K562 (cell line): ENCODE data around the gene ITGAX.

ENCODE experiments used
- IRF2 ChIP-seq: sonication (generic); formaldehyde crosslinking; IDR thresholded peaks from 2 replicates; pipeline ENCODE4 v1.8.1; 2022; ENCODE audit warnings: mild to moderate bottlenecking, missing genetic modification reagents
- IRF9 ChIP-seq: fragments of 450-650 bp; IDR thresholded peaks from 2 replicates; pipeline ENCODE4 v1.6.1; 2016; ENCODE audit warnings: missing biosample characterization, missing genetic modification characterization
- MYBL2 ChIP-seq, 2 experiments: fragments of 450-650 bp in 1 of 2; sonication (generic) in 1 of 2; formaldehyde crosslinking in 1 of 2; IDR thresholded peaks; 2 replicates each; pipeline versions ENCODE4 v1.6.1 to v1.8.1; 2017 to 2022; ENCODE audit warnings: borderline replicate concordance in 1 of 2, inconsistent platforms in 1 of 2, low read depth in 1 of 2, mild to moderate bottlenecking in 1 of 2, missing genetic modification reagents in 1 of 2, moderate library complexity in 1 of 2
- POLR2A ChIP-seq: fragments of 450-650 bp; conservative IDR thresholded peaks from 2 replicates; pipeline ENCODE4 v1.6.1; 2016
- TAF1 ChIP-seq: IDR thresholded peaks from 2 replicates; pipeline ENCODE4 v1.6.1; 2011; ENCODE audit warnings: mild to moderate bottlenecking, low read length, moderate library complexity; ENCODE audit not compliant: insufficient read depth, control insufficient read depth, severe bottlenecking; ENCODE audit errors: extremely low read depth
- TF ChIP-seq, protein P1 (sequence below): conservative IDR thresholded peaks from 2 replicates; pipeline ENCODE4 v1.6.1; 2011; ENCODE audit warnings: low read depth, mild to moderate bottlenecking, low read length; ENCODE audit not compliant: control insufficient read depth

- TF ChIP-seq IRF2 (CRISPR knock-in tag) (no peak), IRF9 (tag) (no peak), POLR2A (no peak), MYBL2 (IDR thresholded peaks at IDR 0.05; ENCODE audit: low read depth) (no peak), MYBL2 (CRISPR knock-in tag; IDR thresholded peaks at IDR 0.05; ENCODE audit: borderline replicate concordance) (no peak), TAF1 (no peak)
- TF ChIP-seq, protein P1, sequence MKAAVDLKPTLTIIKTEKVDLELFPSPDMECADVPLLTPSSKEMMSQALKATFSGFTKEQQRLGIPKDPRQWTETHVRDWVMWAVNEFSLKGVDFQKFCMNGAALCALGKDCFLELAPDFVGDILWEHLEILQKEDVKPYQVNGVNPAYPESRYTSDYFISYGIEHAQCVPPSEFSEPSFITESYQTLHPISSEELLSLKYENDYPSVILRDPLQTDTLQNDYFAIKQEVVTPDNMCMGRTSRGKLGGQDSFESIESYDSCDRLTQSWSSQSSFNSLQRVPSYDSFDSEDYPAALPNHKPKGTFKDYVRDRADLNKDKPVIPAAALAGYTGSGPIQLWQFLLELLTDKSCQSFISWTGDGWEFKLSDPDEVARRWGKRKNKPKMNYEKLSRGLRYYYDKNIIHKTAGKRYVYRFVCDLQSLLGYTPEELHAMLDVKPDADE: no peak
Measured at GRCh38 chr16:31371619-31372484, 16.9 kb downstream of the ITGAX start.
